22Rv1 (cell line): Measurements from ENCODE around the gene KLRF2.

Experiments used
- CTCF ChIP-seq: fragments of 450-650 bp; IDR thresholded peaks from 2 replicates; pipeline ENCODE4 v1.5.1; 2017; ENCODE audit warnings: mild to moderate bottlenecking
- ZFX ChIP-seq: fragments of 450-650 bp; IDR thresholded peaks from 2 replicates; pipeline ENCODE4 v1.6.1; 2017; ENCODE audit warnings: antibody characterized with exemption, borderline replicate concordance

DNA sequence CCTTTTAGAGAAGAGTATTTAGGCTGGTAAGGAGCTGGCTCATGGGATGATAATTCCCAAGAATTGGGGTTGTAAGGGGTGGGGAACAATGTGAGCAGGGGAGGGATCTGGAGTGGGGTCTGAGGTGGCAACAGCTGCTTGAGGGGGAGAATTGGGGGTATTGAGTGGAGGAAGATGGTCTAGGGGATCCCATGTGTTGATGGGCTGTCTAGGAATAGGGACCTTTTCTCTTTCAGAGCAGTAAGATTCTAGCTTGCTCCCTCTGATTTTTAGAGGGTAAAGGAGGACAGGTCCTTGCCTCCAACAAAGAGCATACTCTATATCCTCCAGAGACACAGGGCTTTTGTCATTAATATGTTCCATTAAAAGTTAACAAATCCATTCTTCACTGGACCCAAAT lies 28.4 kb downstream of the KLRF2 start:
- no peak for TF ChIP-seq CTCF
- no peak for TF ChIP-seq ZFX
